Hypothalamus (tissue), 51 donors: ENCODE measurements around the gene OR52W1.

Experiments
- DNase-seq, 51 donors: peaks; one replicate each; lab custom pipeline; 2025; lab: John Stamatoyannopoulos, UW

Gene OR52W1, protein sequence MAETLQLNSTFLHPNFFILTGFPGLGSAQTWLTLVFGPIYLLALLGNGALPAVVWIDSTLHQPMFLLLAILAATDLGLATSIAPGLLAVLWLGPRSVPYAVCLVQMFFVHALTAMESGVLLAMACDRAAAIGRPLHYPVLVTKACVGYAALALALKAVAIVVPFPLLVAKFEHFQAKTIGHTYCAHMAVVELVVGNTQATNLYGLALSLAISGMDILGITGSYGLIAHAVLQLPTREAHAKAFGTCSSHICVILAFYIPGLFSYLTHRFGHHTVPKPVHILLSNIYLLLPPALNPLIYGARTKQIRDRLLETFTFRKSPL

DNA sequence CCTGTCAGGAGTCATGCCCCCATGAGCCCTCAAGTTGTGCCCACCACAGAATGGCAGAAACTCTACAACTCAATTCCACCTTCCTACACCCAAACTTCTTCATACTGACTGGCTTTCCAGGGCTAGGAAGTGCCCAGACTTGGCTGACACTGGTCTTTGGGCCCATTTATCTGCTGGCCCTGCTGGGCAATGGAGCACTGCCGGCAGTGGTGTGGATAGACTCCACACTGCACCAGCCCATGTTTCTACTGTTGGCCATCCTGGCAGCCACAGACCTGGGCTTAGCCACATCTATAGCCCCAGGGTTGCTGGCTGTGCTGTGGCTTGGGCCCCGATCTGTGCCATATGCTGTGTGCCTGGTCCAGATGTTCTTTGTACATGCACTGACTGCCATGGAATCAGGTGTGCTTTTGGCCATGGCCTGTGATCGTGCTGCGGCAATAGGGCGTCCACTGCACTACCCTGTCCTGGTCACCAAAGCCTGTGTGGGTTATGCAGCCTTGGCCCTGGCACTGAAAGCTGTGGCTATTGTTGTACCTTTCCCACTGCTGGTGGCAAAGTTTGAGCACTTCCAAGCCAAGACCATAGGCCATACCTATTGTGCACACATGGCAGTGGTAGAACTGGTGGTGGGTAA is at the start of gene OR52W1:
TSS of gene OR52W1 (plus strand) at position 51 of the 637 bp plus-strand sequence. CDS start at position 51, 0 bp downstream.
- DNase-seq = no peak

- DNase-seq = no peak
Observed at GRCh38 chr11:6151117-6151516, 47.9 kb upstream of the OR52W1 start.

DNA sequence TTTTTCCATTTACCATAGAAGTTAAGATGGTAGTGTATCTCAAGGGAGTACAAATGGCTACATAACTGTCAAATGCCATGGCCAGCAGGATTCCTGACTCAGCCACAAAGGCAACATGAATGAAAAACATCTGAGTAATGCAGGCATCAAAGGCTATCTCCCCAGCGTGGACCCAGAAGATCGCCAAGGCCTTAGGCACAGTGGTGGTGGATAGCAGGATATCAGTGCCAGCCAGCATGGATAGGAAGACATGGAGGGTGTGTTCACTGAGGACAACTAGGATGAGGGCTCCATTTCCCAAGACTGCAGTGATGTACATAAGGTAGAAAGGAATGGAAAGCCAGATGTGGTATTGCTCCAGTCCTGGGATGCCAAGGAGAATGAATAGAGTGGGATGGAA is 46.9 kb upstream of the OR52W1 start:
- no peak for DNase-seq

DNA sequence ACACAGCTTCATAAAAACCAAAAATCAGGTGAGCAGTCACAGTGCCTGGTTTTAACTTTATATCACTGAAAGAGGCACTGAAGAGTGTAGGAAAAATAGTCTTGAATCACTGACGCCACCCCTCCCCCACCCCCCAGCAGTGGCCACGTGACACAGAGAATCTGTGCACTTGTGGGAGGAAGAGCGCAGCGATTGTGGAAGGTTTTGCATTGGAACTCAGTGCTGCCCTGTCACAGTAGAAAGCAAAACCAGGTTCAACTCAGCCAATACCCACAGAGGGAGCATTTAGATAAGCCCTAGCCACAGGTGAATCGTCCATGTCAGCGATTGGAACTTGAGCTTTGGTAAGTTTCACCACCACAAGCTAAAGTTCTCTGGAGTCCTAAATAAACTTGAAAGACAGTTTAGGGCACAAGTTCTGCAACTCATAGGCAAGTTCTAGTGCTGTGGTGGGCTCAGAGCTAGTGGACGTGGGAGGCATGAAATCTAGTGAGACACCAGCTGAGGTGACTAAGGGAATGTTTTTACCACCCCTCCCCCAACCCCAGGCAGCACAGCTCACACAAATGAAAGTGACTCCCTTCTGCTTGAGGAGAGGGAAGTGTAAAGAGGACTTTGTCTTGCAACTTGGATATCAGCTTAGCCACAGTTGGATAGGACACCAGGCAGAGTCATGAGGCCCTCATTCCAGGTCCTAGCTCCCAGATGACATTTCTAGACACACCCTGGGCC is 42.2 kb upstream of the OR52W1 start:
- DNase-seq = no peak

DNA sequence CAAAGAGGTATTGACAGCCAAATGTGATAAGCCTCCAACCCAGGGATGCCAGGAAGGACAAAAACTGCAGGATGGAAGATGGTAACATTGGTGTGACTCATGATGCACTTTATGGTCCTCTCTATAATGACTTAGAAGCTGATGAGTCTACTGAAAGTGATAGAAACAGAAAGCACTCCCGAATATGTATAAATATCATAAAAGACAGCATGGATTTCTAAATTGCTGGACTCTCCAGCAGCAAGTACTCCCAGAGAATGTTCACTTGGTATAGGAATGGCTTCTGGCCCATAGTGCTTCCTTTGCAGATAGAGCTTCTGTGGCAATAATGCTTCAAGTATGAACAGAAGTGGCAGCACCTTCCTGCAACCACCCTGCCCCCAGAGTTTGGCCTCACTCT is 28.8 kb upstream of the OR52W1 start, which contains the start of gene OR52B2:
TSS of gene OR52B2 (minus strand) at position 101 of the 400 bp plus-strand sequence. CDS start at position 101, 0 bp downstream.
- no peak for DNase-seq

DNA sequence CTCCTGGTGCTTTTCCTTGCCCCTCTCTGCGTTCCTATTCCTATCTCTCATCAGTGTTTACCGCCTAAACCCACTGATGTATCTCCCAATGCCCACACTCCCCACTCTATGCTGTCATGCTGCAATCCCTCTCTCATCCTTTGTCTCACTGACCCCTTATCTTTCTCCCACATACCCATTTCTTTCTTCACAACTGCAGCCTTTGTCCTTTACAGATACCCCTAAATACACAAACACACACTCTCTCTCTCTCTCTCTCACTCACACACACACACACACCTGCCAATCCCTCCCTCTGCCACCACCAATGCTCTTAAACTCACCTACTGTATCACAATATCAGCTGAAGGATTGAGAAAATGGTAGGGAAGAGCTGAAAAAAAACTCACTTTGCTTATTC is 23.6 kb upstream of the OR52W1 start:
- no peak for DNase-seq

DNA sequence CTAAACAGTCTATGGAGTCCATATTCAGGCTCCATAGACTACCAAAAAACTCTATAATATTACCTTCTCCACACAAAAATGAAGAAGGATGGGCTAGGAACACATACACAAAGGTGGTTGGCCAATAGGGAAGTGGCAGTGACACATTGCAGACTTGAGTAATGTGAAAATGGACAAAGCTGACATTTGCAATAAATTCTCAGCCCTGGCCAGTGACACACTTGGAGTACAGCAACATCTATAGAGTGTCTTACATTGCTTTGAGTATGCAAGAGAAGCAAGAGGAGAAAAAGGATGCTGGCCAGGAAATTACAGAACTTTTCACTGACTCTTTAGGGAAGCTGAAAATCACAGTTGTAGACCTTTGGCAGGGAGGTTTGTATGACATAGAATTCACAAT is 7.3 kb upstream of the OR52W1 start:
- no peak for DNase-seq

- no peak for DNase-seq
Observed at GRCh38 chr11:6194065-6194581, 4.9 kb upstream of the OR52W1 start.

DNA sequence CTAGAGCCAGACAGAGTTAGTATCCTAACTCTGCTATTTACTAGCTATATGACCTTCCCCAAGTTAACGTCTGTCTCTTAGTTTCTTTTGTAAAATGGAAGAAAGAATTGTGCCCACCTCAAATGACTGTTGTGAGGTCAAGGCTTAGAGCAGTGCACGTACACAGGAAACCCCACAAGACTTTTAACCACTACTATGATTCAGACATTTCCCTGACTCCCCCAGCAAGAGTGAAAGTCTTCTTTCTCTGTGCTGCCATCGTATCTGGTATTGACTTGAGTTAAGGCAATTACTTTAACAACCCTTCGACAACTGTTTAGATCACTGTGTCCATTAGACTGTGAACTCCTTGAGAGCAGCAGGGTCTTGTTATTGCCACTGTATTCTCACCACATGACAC is 2.6 kb upstream of the OR52W1 start:
- DNase-seq = no peak

DNA sequence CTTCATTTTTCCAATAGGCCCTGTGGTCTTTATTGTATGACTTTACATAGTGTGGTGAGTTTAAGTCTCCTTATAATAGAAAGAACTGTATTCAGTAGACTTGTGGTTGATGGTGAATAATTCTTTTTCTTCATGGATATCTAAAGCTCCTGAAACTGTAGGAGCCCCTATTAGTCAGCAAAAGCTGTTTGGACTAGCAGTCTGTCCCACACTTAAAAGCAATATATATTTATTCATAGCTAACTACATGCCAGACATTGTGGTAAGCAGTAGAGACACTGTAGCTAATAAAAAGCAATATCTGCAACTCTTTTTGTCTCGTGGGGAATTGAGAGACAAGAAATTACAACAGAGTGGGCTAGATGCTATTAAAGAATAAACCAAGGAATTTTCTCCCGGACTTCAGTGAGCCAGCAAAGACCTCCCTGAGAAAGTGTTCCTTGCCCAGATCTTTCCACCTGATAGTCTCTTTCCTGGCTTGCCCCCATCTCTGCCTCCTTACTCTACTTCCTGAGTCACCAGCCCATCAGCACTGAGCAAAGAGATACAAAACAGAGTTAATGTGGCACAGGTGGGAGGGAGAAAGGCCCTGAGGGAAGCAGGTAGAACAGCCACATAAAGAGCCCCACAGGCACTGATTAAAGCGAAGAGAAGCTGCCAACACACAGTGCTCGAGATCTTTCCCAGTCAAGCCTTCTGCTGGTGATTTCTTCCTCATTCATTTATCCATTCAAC is 1.4 kb upstream of the OR52W1 start:
- peak in 2 of 51 donors; percentile 8 to 16 for DNase-seq

- peak in 4 of 51 donors; percentile 1 to 14 (median 4) for DNase-seq
Observed at GRCh38 chr11:6200975-6201374, 2.0 kb downstream of the OR52W1 start.

DNA sequence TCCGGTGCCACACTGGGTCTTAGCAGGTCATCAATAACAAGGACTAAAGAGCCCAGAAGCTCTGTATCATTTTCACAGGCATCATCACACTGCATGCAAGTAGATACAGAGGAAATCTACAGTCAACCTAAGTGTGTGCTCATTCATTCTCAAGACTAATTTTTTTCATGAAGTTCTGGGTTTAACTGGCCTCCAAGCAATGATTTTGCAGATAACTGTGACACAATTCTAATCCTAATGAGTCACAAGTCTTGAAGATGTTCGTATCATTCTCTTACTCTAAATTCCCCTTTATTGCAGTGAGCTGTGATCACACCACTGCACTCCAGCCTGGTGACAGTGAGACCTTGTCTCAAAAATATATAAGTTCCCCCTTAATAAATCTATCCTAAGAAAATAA is 2.5 kb downstream of the OR52W1 start:
- DNase-seq = no peak

- DNase-seq = no peak
Observed at GRCh38 chr11:6202041-6202440, 3.0 kb downstream of the OR52W1 start.

DNA sequence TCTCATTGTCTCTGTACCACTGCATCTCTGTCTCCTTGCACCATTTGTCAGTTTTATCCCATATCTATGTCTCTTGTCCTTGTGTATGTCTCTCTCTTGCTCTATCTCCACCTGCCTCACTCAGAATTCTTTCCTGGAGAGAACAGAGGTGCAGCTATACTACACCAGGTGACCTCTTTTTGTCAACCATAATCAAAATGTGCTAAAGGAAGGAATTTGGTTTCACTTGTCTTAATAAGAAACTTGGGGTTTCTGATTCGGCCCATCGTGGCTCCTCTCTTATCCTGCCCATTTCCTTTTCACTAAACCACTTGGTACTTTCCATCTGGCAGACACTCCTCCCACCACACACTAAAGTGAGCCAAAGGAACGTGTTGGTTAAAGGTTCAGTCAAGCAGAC is 4.3 kb downstream of the OR52W1 start:
- no peak for DNase-seq

- peak in 1 of 51 donors; percentile 61 for DNase-seq
Observed at GRCh38 chr11:6204706-6205105, 5.7 kb downstream of the OR52W1 start.

- no peak for DNase-seq
Observed at GRCh38 chr11:6205366-6205765, 6.3 kb downstream of the OR52W1 start, which contains the start of gene C11orf42. C11orf42 (plus strand) TSS chr11:6205557; CDS start chr11:6205616, 59 bp downstream.

DNA sequence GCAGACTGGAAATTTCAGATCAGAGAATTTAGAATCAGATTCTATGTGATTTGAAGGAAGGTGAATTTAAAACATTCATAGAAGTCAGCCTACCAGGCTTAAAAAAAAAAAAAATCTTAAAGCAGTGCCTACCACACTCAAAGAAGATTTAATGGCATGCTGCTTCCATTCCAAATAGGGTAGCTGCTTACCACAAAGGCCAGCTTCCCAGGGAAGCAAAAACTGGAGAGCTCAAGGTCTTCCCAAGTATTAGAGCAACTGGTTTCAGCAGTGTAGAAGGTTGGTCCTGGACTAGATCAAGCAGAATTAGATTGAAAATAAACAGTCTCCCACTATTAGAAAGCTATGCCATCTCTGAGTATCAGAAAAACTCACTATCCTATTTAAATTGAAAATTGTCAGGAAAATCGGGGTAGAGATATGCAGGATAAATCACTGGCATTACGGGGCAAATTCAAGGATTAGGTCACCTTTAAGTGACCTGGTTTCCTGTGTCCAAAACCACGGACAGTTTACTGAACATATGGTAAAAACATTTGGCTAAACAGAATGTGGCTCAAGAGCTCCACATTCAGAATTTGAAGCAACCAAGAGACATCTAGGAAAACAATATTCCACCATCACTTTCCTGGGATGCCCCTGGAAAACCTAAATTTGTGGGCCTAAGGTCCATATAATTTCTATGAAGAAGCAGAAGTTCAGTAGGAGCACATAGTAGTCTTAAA is 7.6 kb downstream of the OR52W1 start:
- no peak for DNase-seq

- no peak for DNase-seq
Observed at GRCh38 chr11:6209801-6210200, 10.8 kb downstream of the OR52W1 start.

DNA sequence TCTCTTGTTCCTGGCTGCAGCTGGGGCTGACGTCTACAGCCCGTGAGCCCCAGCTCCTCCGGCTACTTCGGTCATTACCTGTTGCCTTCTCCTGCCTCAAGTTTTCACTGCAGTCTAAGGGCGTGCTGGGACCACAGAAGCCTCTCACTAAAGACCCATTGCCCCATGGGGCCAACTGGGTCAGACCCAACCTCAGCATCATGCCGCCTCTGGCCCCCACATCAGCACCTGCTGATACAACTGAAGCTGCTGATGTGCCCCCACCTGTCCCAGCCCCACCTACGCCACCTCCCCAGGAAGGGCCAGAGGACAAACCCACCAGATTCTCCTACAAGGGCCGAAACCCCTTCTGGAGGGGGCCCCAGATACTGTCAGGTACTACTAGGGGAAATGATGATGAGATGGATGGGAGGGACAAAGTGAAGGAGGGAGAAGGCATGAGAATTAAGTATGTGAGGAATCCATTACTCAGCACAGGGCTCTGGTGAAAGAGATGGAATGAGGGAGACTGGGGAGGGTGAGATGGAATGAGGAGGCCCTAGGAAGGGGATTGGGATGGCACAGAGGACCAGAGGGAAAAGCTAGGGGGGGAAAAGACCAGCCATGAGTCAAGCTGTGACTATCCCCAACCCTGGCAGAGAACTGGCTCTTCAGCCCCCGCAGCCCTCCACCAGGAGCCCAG is 11.4 kb downstream of the OR52W1 start:
- no peak for DNase-seq
